HEK293 (cell line): ENCODE measurements around the gene SPTBN1.

ENCODE experiments used
- BCL11A ChIP-seq: fragments of 450-650 bp; formaldehyde crosslinking; IDR thresholded peaks from 2 replicates; pipeline ENCODE4 v1.5.1; 2016; ENCODE audit warnings: low read depth, missing biosample characterization, missing genetic modification characterization
- EGR2 ChIP-seq: fragments of 450-650 bp; formaldehyde crosslinking; IDR thresholded peaks from 2 replicates; pipeline ENCODE4 v1.5.1; 2016; ENCODE audit warnings: low read depth, missing biosample characterization, missing genetic modification characterization
- PRDM2 ChIP-seq: fragments of 450-650 bp; formaldehyde crosslinking; IDR thresholded peaks from 2 replicates; pipeline ENCODE4 v1.5.1; 2016; ENCODE audit warnings: missing biosample characterization, missing genetic modification characterization, borderline replicate concordance
- RBAK ChIP-seq: fragments of 450-650 bp; formaldehyde crosslinking; IDR thresholded peaks from 2 replicates; pipeline ENCODE4 v1.5.1; 2016; ENCODE audit warnings: missing biosample characterization, missing genetic modification characterization
- REPIN1 ChIP-seq: fragments of 450-650 bp; formaldehyde crosslinking; IDR thresholded peaks from 2 replicates; pipeline ENCODE4 v1.5.1; 2017; ENCODE audit warnings: missing biosample characterization, missing genetic modification characterization, low read depth
- SCRT1 ChIP-seq: fragments of 450-650 bp; formaldehyde crosslinking; IDR thresholded peaks from 2 replicates; pipeline ENCODE4 v1.5.1; 2016; ENCODE audit warnings: missing biosample characterization, missing genetic modification characterization, borderline replicate concordance
- WT1 ChIP-seq: fragments of 450-650 bp; formaldehyde crosslinking; IDR thresholded peaks from 2 replicates; pipeline ENCODE4 v1.5.1; 2016; ENCODE audit warnings: missing biosample characterization, missing genetic modification characterization
- ZNF121 ChIP-seq: fragments of 450-650 bp; formaldehyde crosslinking; IDR thresholded peaks from 2 replicates; pipeline ENCODE4 v1.5.1; 2016; ENCODE audit warnings: missing biosample characterization, missing genetic modification characterization
- ZNF184 ChIP-seq: fragments of 450-650 bp; IDR thresholded peaks from 2 replicates; pipeline ENCODE4 v1.5.1; 2018; ENCODE audit warnings: missing biosample characterization, mild to moderate bottlenecking, missing genetic modification characterization
- ZNF19 ChIP-seq: fragments of 450-650 bp; formaldehyde crosslinking; IDR thresholded peaks from 2 replicates; pipeline ENCODE4; 2016; ENCODE audit warnings: missing biosample characterization, missing genetic modification characterization, low read depth
- ZNF202 ChIP-seq: fragments of 450-650 bp; formaldehyde crosslinking; IDR thresholded peaks from 2 replicates; pipeline ENCODE4 v1.5.1; 2016; ENCODE audit warnings: missing biosample characterization, missing genetic modification characterization, borderline replicate concordance
- ZNF239 ChIP-seq: fragments of 450-650 bp; formaldehyde crosslinking; IDR thresholded peaks from 2 replicates; pipeline ENCODE4 v1.5.1; 2016; ENCODE audit warnings: missing biosample characterization, missing genetic modification characterization
- ZNF292 ChIP-seq: fragments of 450-650 bp; formaldehyde crosslinking; IDR thresholded peaks from 2 replicates; pipeline ENCODE4 v1.5.1; 2016; ENCODE audit warnings: low read depth, missing biosample characterization, missing genetic modification characterization, borderline replicate concordance
- ZNF350 ChIP-seq: fragments of 450-650 bp; formaldehyde crosslinking; IDR thresholded peaks from 2 replicates; pipeline ENCODE4 v1.5.0; 2017; ENCODE audit warnings: missing biosample characterization, mild to moderate bottlenecking, missing genetic modification characterization
- ZNF354C ChIP-seq: fragments of 450-650 bp; formaldehyde crosslinking; IDR thresholded peaks from 2 replicates; pipeline ENCODE4 v1.5.1; 2016; ENCODE audit warnings: missing biosample characterization, missing genetic modification characterization, low read depth, borderline replicate concordance
- ZNF394 ChIP-seq: fragments of 450-650 bp; formaldehyde crosslinking; IDR thresholded peaks from 2 replicates; pipeline ENCODE4 v1.5.1; 2016; ENCODE audit warnings: missing biosample characterization, missing genetic modification characterization, mild to moderate bottlenecking, moderate library complexity, borderline replicate concordance
- ZNF529 ChIP-seq: fragments of 450-650 bp; formaldehyde crosslinking; IDR thresholded peaks from 2 replicates; pipeline ENCODE4 v1.5.1; 2017; ENCODE audit warnings: missing genetic modification characterization, missing biosample characterization; ENCODE audit not compliant: insufficient replicate concordance
- ZNF600 ChIP-seq: fragments of 450-650 bp; formaldehyde crosslinking; IDR thresholded peaks from 2 replicates; pipeline ENCODE4 v1.5.1; 2016; ENCODE audit warnings: missing biosample characterization, missing genetic modification characterization
- ZNF645 ChIP-seq: fragments of 450-650 bp; formaldehyde crosslinking; IDR thresholded peaks from 2 replicates; pipeline ENCODE4; 2016; ENCODE audit warnings: missing biosample characterization, missing genetic modification characterization
- ZNF701 ChIP-seq: fragments of 450-650 bp; formaldehyde crosslinking; IDR thresholded peaks from 2 replicates; pipeline ENCODE4 v1.5.1; 2016; ENCODE audit warnings: missing biosample characterization, missing genetic modification characterization
- ZNF704 ChIP-seq: fragments of 450-650 bp; formaldehyde crosslinking; IDR thresholded peaks from 2 replicates; pipeline ENCODE4 v1.5.1; 2016; ENCODE audit warnings: missing biosample characterization, missing genetic modification characterization
- ZNF785 ChIP-seq: fragments of 450-650 bp; formaldehyde crosslinking; IDR thresholded peaks from 2 replicates; pipeline ENCODE4 v1.5.1; 2016; ENCODE audit warnings: missing biosample characterization, missing genetic modification characterization
- ZNF792 ChIP-seq: fragments of 450-650 bp; formaldehyde crosslinking; IDR thresholded peaks from 2 replicates; pipeline ENCODE4 v1.5.1; 2016; ENCODE audit warnings: missing biosample characterization, missing genetic modification characterization
- TF ChIP-seq, protein P1 (sequence below): fragments of 450-650 bp; formaldehyde crosslinking; IDR thresholded peaks from 2 replicates; pipeline ENCODE4 v1.5.1; 2017; ENCODE audit warnings: missing biosample characterization, missing genetic modification characterization
- TF ChIP-seq, protein P2 (sequence below): fragments of 450-650 bp; IDR thresholded peaks from 2 replicates; pipeline ENCODE4 v1.5.1; 2018; ENCODE audit warnings: missing biosample characterization, missing genetic modification characterization

The SPTBN1 gene

DNA sequence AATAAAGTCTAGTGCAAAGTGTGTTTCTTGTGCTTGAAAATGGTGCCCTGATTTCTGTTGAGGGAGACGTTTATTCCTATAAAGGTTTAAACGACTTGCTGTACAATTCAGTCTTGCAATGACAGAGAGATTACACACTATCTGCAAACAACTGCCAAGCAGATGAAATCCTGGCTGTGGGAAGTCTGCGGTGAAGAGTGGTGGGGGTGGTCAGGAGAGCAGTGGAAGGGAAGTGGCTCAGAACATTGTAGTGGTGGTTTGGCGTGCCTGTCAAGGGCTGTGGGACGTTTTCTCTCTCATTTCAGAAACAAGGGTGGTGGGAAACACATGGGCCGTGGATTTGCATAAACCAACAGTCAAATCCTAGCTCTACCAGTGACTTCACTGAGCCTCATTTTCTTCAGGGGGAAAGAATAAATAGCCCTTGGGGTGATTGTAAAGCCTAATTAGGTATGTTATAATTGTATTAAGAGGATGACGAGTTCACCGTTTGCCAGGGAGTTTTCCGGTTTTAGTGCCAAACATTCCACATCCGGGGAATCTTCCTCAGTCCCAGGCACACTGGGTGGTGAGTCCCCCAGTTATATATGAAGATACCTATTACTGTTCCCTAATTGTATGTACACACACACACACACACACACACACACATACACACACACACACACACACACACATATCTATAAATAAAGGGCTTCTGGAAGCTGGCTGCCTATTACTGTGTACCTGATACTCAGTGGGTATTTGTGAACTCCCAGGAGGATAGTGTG lies 115.0 kb downstream of the SPTBN1 start (continued):
- TF ChIP-seq SCRT1 (tag by site-specific recombination) = no peak
- TF ChIP-seq PRDM2 = no peak
- TF ChIP-seq ZNF701 (tag by site-specific recombination) = no peak
- TF ChIP-seq ZNF354C (tag by site-specific recombination) = no peak
- no peak for TF ChIP-seq REPIN1 (tag by site-specific recombination)
- no peak for TF ChIP-seq ZNF529 (tag by site-specific recombination)
- no peak for TF ChIP-seq ZNF121
- TF ChIP-seq ZNF785 (tag by site-specific recombination) = no peak
- no peak for TF ChIP-seq ZNF350 (tag by site-specific recombination)
- TF ChIP-seq BCL11A (tag by site-specific recombination) = no peak
- no peak for TF ChIP-seq ZNF394 (tag by site-specific recombination)
- no peak for TF ChIP-seq ZNF19 (tag by site-specific recombination)
- TF ChIP-seq, protein P1, sequence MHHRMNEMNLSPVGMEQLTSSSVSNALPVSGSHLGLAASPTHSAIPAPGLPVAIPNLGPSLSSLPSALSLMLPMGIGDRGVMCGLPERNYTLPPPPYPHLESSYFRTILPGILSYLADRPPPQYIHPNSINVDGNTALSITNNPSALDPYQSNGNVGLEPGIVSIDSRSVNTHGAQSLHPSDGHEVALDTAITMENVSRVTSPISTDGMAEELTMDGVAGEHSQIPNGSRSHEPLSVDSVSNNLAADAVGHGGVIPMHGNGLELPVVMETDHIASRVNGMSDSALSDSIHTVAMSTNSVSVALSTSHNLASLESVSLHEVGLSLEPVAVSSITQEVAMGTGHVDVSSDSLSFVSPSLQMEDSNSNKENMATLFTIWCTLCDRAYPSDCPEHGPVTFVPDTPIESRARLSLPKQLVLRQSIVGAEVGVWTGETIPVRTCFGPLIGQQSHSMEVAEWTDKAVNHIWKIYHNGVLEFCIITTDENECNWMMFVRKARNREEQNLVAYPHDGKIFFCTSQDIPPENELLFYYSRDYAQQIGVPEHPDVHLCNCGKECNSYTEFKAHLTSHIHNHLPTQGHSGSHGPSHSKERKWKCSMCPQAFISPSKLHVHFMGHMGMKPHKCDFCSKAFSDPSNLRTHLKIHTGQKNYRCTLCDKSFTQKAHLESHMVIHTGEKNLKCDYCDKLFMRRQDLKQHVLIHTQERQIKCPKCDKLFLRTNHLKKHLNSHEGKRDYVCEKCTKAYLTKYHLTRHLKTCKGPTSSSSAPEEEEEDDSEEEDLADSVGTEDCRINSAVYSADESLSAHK (tag by site-specific recombination) = no peak
- TF ChIP-seq ZNF184 (tag by site-specific recombination) = no peak
- no peak for TF ChIP-seq ZNF645
- TF ChIP-seq, protein P2, sequence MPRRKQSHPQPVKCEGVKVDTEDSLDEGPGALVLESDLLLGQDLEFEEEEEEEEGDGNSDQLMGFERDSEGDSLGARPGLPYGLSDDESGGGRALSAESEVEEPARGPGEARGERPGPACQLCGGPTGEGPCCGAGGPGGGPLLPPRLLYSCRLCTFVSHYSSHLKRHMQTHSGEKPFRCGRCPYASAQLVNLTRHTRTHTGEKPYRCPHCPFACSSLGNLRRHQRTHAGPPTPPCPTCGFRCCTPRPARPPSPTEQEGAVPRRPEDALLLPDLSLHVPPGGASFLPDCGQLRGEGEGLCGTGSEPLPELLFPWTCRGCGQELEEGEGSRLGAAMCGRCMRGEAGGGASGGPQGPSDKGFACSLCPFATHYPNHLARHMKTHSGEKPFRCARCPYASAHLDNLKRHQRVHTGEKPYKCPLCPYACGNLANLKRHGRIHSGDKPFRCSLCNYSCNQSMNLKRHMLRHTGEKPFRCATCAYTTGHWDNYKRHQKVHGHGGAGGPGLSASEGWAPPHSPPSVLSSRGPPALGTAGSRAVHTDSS (tag by site-specific recombination) = no peak
- no peak for TF ChIP-seq ZNF239 (tag by site-specific recombination)
- peak; percentile 75 for TF ChIP-seq WT1 (tag by site-specific recombination)
- TF ChIP-seq EGR2 = 0 out of 2 replicates have a peak, but pooled peaks have one; percentile 27
- no peak for TF ChIP-seq ZNF202
- TF ChIP-seq RBAK = no peak
- no peak for TF ChIP-seq ZNF792 (tag by site-specific recombination)
- no peak for TF ChIP-seq ZNF292 (tag by site-specific recombination)
- TF ChIP-seq ZNF704 (tag by site-specific recombination) = no peak
- peak; percentile 86; the same call in 1 of the 2 replicates for TF ChIP-seq ZNF600 (tag by site-specific recombination)
